Measurements from ENCODE around the gene NEDD9. TPM values are rescaled to one million over a fixed set of nuclear protein-coding genes. Genes with fewer than 3 reads are reported as not detected.
A peak's percentile ranks its signal among the peaks of the same experiment; 100 is the strongest.

Gene NEDD9
- total RNA-seq, 1 donor from 2014 or later = 31.1 TPM

DNA sequence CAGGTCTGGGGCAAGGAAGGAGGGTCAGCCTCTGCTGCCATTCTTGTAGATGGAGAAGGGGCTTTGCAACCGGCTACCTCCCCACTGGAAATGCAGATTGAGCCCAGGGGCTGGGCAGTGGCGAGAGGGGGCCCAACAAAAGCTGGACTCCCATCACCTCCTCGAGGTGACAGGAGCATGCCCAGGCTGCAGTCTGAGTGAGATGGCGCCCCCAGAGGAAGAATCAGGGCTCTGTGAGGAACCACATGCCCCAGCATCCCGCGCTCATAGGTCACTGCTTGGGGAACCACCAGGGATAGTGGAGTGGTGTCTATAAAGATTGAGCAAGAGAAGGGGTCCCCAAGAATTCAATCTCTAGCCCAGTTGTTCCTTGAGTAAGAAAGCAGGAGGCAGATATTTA lies 31.6 kb upstream of the NEDD9 start:
- intact Hi-C loops (cut with micrococcal nuclease) = no loop called here
- ATAC-seq = no peak
- no peak for DNase-seq

DNA sequence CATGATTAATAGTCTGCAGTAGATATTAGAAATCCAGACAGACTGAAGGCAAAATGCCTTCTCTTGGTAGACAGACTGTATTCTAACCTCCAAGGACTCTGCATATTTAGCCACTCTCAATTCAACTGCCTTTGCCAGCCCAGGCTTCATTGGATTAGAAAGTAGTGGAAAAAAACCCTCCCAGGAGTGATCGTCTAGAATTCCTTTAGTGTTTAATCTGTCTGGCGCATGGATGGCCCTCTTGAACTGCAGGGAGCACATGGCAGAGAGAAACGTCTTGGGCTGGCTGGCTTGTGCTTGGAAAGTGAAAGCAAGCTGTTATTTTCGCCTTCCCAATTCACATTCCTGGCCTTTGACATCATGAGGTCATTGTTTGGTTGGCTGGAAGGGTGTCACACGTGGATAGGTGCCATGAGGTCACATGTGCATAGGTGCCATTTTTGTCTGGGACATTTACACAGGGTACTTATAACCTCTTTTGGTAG lies 30.9 kb upstream of the NEDD9 start:
- peak; percentile 63 for DNase-seq
- intact Hi-C loops (cut with micrococcal nuclease) = no loop called here
- ATAC-seq = peak; percentile 97

DNA sequence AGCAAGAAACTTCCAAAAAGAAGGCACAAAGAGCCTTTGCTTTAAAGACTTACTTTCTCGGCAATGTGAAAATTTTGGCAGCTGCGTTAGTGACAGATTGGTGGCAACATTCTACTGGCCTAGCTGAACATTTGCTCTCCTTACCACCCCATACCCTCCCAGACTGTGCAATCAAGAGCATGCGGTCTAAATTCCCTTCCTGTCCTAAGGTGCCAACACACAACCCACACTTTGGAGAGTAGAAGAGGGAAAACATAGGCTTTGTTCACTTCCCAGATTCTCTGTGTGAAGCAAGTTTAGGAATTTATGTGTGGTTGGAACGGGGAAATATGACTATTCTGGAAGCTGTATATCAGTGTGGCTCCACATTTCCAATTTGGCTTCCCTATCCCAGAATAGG lies 29.8 kb upstream of the NEDD9 start:
- ATAC-seq (no peak), DNase-seq (no peak)
- intact Hi-C loops (cut with micrococcal nuclease) = no loop called here

DNA sequence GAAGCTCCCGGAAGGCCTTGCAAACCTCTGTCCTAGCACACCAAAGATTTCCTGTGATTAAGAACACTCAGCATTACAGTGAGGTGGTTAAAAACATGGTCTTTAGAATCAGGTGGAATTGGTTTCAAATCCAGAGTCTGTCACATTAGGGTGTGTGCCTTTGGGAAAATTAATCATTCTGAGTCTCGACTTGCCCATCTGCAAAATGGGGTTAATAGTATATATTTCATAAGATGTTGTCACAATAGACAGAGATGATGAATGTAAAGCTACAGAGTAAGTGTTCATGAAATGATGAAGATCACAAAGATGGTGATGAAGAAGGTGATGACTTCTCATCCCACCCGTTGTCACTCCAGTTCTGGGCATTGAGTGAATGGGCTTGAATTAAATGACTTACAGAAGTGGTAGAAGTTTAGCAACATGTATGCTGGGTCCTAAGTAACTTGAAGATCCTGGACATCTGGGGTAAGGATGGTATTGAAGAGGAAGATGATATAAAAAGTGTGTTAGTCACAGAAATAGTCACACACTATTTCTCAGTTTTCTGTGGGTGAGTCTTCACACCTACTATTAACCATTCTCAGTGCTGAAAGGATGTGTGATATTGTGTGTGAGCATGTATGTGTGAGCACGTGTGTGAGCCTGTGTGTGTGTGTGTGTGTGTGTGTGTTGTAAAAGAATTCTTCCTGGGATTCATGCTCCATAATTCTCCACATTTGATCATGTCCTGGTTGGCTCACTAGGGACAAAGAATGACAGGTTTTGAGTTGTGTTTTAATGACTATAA lies 28.0 kb upstream of the NEDD9 start:
- intact Hi-C loops (cut with micrococcal nuclease) = no loop called here
- ATAC-seq (no peak), DNase-seq (no peak)

DNA sequence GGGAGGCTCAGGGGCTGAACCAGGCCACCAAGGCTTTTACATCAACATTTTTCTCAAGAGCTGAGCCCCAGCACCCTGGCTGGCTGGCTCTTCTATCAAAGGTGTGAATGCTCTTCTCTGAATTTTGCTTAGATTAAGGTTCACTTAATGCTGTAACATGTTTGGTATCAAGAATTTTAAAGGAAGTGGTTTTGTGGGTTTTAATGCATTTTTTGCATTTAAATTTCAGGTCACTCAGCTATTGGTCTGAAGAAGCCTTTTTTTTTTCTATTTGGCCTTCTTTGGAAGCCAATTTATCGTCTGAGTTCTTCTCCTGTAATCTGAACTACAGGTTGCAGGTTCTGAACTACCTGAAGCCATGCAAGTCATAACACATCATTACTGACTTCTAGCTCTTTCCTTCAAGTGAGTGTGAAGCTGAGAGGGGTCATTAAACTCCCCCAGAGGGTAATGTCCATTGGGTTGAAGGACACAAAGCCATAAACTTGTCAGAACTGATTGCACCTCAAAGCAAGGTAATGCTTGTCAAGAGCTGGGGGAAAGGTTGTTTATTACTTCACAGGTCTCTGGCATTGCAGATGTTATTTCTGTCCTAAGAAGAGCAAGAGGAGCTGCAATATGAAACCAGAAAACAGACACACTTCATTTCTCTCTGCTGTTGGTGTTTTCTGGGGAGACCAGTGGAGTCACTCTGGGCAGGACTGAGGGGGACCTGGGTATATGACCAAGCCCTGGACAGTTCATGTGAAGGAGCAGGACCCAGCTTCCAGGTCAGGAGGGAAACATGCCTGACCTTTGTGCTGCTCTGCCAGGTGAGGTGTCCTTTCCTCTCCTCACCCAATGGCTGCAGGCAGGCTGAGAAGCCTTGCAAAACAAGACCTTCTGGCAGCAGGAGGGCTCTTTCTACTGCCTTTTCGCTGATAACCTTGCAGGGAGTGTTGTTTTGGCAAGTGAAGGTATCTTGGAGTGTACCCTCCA lies 26.1 kb upstream of the NEDD9 start:
- intact Hi-C loops (cut with micrococcal nuclease) = no loop called here
- DNase-seq (no peak), ATAC-seq (no peak)

DNA sequence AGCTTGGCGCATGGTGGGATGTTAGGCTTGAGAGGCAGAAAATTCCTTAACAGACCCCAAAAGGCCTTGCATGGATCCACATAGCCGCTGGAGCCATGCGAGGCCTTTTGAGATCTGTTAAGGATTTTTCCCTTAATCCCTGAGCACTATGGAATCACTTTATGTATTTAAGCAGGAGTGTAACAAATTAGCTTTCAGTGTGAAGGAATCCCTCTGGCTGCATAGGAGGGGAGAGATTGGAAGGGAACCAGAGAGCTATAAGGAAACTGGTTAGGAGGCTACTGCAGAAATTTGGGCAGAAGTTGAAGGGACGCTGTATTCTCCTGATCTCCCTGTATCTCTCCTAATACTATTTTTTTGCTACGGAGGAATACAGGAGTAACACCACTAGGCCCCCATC lies 23.1 kb upstream of the NEDD9 start:
- DNase-seq (no peak), ATAC-seq (no peak)
- intact Hi-C loops (cut with micrococcal nuclease) = no loop called here

DNA sequence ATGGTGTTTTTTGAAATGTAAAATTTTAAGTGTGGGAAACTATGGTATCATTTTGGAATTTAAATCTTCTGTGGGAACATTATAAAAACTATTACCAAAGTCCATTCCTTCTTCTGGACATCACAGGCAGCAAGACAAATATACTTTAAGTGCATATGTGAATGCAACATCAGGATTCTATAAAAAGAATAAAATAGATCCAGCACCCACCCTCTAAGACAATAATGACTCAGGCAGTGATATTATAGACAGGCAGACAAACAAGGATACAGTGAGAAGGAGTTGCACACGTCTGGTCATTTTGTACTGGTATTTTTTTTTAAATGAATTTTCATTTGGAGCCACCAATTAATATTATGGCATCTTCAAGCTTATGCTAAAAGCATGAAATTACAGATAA lies 21.1 kb upstream of the NEDD9 start:
- DNase-seq (no peak), ATAC-seq (no peak)
- intact Hi-C loops (cut with micrococcal nuclease) = no loop called here

DNA sequence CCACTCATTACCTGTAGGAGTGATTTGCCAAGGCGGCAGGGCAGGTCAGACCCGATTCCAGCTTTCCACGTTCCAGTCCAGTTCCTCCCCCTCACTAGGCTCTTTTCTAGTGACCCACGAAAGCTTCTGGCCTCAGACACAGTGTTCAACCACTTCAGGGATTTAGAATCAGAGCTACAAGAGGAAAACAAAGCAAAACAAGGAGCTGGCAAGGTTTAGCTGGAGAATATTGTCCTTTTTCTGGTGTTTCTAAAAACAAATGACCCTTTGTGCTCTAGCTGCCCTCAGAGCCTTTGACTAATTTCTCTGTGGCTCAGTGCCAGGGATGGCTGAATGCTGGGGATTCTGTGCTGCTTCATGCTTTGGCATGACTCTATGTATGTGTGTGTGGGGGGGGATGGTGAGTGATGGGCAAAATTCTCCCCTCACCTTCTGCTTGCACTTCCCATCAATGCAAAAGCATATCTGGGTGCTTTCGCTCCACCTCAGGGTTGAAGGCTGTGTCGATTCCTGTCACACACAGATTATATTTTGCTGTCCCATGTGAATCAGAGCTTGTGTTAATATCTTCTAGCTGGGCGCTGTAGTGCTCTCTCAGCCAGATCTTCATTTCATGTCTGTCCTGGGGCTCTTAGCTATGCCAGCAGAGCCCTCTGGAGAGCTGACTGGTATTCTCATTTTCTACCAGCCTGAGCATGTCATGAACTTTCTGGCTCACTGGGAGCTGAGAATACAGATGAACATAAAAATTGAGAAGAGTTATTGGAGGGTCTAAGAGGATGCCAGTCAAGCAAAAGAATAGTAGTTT lies 19.3 kb upstream of the NEDD9 start:
- ATAC-seq (peak; percentile 90), DNase-seq (no peak)
- intact Hi-C loops (cut with micrococcal nuclease) = no loop called here

DNA sequence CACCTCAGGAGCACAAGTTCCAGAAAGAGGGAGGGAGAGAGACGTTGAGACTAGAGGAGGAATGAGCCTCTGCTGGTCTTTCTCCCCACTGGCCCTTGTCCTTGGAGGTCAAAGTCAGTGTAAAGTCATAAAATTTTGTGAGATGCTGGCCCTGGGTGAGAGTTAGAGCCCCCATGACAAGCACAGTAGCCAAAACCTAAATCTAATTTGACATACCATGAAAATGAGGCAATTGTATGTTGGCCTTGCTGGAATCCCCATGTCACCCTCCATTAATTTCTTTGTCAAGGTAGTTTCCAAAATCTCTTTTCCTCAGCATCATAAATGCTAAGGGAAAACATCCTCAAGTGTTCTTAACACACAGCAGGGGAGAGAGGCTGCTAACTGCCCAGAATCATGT lies 17.6 kb upstream of the NEDD9 start:
- DNase-seq (no peak), ATAC-seq (no peak)
- intact Hi-C loops (cut with micrococcal nuclease) = no loop called here

DNA sequence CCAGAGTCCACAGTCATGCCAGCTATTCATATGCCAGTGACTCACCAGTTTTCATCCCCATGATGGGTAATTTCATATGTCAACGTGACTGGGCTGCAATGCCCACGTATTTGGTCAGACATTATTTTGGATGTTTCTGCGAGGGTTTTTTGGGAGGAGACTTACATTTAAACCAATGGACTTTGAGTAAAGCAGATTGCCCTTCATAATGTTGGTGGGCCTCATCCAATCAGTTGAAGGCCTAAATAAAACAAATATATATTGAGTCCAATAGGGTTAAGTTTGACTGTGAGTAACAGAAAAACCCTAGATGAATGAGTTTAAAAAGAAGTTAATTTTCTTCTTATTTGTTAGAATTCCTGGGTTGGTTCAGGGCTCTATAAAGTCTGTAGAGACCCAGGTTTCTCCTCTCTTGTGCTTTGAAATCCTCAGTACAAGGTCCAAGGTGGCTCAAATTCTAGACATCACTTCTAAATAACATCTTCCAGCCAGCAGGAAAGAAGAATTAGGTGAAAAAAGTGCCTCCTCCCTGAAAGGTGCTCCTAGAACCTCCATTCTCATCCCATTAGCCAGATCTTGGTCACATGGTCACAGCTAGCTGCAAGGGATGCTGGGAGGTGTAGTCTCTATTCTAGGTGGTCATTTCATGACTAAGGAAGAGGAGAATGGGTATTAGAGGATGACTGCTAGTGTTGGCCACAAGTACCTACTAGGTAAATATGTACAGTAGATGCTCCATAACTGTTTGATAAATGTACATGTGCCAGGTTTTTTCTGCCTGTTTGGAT lies 16.7 kb upstream of the NEDD9 start:
- ATAC-seq = no peak
- no peak for DNase-seq
- intact Hi-C loops (cut with micrococcal nuclease) = no loop called here

DNA sequence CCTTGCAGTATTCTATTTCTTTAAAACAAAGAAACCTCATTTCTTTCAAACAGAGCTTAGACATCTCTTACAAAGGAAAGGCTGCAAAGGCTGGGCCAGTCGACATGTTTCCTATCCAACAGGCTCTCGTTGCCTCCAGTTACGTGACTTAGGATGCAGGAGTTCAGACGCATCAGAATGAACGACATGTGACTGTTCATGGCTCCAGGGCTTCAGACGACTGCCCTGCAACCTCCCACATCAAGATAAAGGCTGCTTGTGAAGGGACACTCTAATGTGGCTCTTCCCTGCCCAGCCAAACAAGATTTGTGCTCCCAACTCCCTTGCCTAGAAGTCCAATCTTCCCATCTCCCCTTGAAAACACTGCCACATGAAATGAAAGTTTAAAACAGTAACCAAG lies 14.3 kb upstream of the NEDD9 start:
- DNase-seq (no peak), ATAC-seq (no peak)
- intact Hi-C loops (cut with micrococcal nuclease) = no loop called here

DNA sequence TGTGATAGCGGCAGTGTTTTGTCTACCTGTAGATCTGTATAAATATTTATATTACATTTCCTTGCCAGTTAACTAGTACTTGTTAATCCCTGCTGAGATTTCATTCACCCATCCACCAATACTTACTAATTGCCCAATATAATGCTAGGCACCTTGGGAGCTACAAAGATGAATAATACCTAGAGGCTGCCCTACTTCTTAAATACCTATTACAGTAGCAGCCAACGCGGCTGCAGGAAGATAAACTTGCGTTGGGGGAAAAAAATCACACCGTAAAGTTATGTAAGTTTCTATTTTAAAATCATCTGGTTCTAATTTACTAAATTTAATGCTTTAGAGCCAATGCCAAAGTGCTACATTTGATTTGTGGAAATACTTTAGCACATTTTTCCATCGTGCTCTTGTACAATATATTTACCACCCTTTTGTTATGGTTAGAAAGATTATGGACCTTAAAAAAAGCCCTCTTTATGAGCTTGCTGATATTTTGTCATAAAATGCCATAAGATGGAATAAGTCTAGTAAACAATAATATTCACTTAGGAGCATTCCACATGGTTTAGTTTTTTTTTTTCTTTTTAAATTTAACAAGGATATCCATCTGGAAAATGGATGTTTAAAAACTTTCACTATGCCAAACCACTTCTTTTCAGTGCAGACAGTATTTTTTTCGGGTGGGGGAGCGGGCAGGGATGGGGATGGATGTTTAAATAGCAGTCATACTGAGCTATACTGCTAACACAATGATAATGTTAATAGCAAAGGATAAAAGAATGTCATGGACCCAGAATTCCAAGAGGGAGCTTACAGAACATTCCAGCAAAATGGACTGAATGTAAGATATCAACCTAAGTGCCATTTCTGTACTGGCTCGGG lies 13.2 kb upstream of the NEDD9 start:
- intact Hi-C loops (cut with micrococcal nuclease) = no loop called here
- ATAC-seq (no peak), DNase-seq (no peak)

DNA sequence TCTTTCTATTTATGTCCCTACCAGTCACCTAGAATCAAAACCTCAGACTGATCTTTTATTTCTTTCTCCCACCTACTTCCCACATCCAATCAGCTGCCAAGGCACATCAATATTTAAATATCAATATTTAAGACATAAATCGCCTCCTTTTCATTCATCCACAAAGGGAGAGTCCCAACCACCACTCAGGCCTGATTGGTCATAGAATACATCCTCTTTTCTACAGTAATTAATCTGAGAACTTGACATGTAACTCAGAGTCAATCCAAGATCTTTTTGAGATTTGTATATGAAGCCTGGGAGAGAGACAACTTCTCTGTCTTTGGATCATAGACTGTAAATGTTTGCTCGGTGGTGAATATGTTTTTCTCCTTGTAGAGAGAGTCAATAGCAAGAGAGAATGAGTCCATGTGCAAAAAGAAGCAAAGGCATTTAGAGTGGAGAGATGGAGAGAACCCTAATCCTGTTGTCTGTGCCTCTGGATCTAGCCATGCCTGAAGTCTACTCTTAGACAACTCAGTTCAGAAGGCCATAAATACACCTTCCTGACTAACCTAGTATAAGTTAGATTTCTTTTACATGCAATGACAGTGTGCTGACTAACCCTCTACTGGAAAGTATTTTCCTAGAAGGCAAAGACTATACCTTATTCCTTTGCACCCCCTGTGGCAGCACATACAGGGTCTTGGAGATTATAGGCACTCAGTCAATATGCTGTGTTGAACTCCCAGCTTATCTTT lies 12.1 kb upstream of the NEDD9 start:
- ATAC-seq = no peak
- intact Hi-C loops (cut with micrococcal nuclease) = no loop called here
- DNase-seq = no peak

DNA sequence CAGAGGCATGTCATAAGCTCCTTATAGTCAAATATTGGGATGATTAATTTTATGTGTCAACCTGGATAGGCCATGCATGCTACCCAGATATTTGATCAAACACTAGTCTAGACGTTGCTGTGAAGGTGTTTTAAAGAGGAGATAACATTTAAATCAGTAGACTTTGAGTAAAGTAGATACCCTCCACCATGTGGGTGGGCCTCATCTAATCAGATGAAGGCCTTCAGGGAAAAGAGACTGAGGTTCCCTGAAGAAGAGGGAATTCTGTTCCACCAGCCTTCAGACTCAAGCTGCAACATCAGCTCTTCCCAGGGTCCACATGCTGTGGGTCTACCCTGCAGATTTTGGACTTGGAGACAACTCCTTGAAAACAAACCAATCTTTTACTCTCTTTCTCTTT lies 11.4 kb upstream of the NEDD9 start:
- ATAC-seq = no peak
- intact Hi-C loops (cut with micrococcal nuclease) = no loop called here
- no peak for DNase-seq

DNA sequence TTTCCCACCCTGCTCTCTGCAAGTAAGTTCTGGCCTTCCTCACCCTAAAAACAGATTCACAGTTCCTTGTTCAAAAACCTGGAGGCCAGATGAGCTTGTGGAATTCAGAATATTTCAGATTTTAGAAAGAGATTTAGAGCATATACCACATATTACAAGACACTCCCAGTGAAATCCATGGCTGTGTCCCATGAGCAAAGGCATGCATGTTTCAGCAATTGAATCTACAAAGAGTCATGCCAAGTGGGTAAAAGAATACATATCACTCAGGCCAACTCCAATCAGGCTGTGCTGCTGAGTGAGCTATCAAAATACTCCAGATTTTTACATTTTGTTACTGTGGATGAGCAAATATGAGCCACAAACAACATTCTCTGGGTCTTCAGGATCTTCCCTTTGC lies 10.2 kb upstream of the NEDD9 start:
- DNase-seq (no peak), ATAC-seq (no peak)
- intact Hi-C loops (cut with micrococcal nuclease) = no loop called here

DNA sequence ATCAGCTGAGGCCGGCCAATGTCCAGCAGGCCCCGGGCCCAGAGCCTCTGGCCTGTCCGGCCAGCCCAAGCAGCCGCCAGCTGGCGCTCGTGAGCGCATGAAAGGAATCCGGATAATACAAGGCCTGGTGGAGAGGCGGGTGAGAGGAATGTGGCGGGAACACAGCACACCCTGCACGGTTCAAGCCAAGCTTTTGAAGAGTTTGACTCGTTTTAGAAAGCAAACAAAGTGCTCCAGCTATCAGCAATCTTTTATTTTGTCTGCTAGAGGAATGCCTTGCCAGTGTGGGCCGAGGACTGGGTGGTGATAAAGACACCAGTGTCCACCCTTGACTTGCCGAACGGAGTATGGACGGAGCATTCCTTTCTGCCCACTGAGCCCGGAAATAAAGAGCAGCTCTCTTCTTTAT lies 9.3 kb upstream of the NEDD9 start:
- intact Hi-C loops (cut with micrococcal nuclease) = no loop called here
- peak; percentile 79 for DNase-seq
- peak; percentile 96 for ATAC-seq

DNA sequence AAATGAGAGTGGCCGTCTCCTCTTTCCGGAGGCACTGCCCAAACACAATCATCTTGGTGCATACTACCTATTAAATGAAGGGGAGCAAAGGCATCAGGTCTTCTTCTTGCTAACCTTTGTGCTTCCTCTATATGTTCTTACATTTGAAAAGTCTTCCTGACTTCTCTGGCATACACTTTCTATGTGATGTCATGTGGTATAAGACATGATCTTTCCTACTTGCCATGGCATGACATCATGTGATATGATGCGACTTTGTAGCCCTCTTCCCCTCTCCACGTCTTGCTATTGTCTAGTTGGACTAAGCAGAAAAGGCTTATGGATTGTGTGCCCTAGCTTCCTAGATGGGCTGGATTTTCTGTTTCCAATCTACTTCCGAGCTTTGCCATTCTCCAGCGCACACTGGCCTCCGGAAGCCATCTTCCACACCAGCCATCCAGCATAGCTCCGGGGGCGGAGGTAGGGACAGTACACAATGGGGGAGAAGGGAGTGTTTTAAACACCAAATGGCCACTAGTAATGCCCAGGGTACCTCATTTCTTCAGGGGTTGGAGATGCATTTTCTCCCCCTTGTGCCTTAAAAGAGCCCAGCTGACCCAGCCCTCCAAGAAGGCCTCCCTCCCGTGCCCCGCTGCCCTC lies 8.8 kb upstream of the NEDD9 start:
- DNase-seq = no peak
- ATAC-seq = no peak
- intact Hi-C loops (cut with micrococcal nuclease) = no loop called here
